Neural progenitor cell (in vitro differentiated cells): Measurements from ENCODE around the gene P3H4. TPM values are rescaled to one million over a fixed set of nuclear protein-coding genes. Genes with fewer than 3 reads are reported as not detected.
A peak's percentile ranks its signal among the peaks of the same experiment; 100 is the strongest.

Source experiments
- DNase-seq: peaks from one replicate; pipeline ENCODE4 v3.0.0-alpha.2; 2016; ENCODE audit warnings: low spot score
- H2AFZ ChIP-seq: fragments of 200-600 bp; sonication (generic); replicated peaks from 2 replicates; pipeline ENCODE4 v1.6.1; 2016; ENCODE audit warnings: antibody characterized with exemption
- H3F3A ChIP-seq: fragments of 200-600 bp; sonication (generic); 2 replicates; pipeline ENCODE4 v1.6.1; 2016; ENCODE audit warnings: antibody characterized with exemption, low read depth
- H3K27ac ChIP-seq: fragments of 200-600 bp; sonication (generic); 2 replicates; pipeline ENCODE4 v1.5.1; 2016; ENCODE audit warnings: mild to moderate bottlenecking
- H3K27me3 ChIP-seq: fragments of 200-600 bp; sonication (generic); 2 replicates; pipeline ENCODE4 v1.6.1; 2016; ENCODE audit warnings: mild to moderate bottlenecking, moderate library complexity
- H3K36me3 ChIP-seq: fragments of 200-600 bp; sonication (generic); 2 replicates; pipeline ENCODE4 v1.5.1; 2016
- H3K4me1 ChIP-seq: fragments of 200-600 bp; sonication (generic); 2 replicates; pipeline ENCODE4 v1.6.1; 2016; ENCODE audit warnings: mixed run types
- H3K4me2 ChIP-seq: fragments of 200-600 bp; sonication (generic); 2 replicates; pipeline ENCODE4 v1.6.1; 2016
- H3K4me3 ChIP-seq: fragments of 200-600 bp; sonication (generic); 2 replicates; pipeline ENCODE4 v1.5.1; 2016
- H3K79me2 ChIP-seq: fragments of 200-600 bp; sonication (generic); 2 replicates; pipeline ENCODE4 v1.6.1; 2016; ENCODE audit warnings: low read depth
- H3K9ac ChIP-seq: fragments of 200-600 bp; sonication (generic); 2 replicates; pipeline ENCODE4 v1.6.1; 2016
- H3K9me3 ChIP-seq: fragments of 200-600 bp; sonication (generic); 2 replicates; pipeline ENCODE4 v1.5.1; 2016; ENCODE audit warnings: low read depth
- H4K20me1 ChIP-seq: fragments of 200-600 bp; sonication (generic); 2 replicates; pipeline ENCODE4 v1.6.1; 2016; ENCODE audit warnings: low read depth
- H3K27ac Mint-ChIP-seq: 3 replicates; pipeline ENCODE4 v1.8.0; 2021; ENCODE audit warnings: mixed read lengths
- H3K27me3 Mint-ChIP-seq: 2 replicates; pipeline ENCODE4 v1.8.0; 2022; ENCODE audit warnings: low read depth, mild to moderate bottlenecking, inconsistent platforms, moderate library complexity, mixed read lengths; ENCODE audit not compliant: insufficient read depth
- H3K36me3 Mint-ChIP-seq: 3 replicates; pipeline ENCODE4 v1.8.0; 2021; ENCODE audit warnings: mixed read lengths
- H3K4me1 Mint-ChIP-seq: 3 replicates; pipeline ENCODE4 v1.8.0; 2021; ENCODE audit warnings: mixed read lengths
- H3K4me3 Mint-ChIP-seq: 3 replicates; pipeline ENCODE4 v1.8.0; 2021; ENCODE audit warnings: mild to moderate bottlenecking, moderate library complexity, mixed read lengths
- H3K9me3 Mint-ChIP-seq: 3 replicates; pipeline ENCODE4 v1.8.0; 2020; ENCODE audit warnings: mixed read lengths
- CTCF ChIP-seq: fragments of 200-600 bp; sonication (generic); IDR thresholded peaks from 2 replicates; pipeline ENCODE4 v1.5.1; 2017; ENCODE audit warnings: antibody characterized with exemption, mild to moderate bottlenecking
- EZH2 ChIP-seq: fragments of 200-600 bp; sonication (generic); IDR thresholded peaks from 2 replicates; pipeline ENCODE4 v1.6.1; 2017; ENCODE audit warnings: antibody characterized with exemption, mild to moderate bottlenecking, moderate library complexity
- EZH2phosphoT487 ChIP-seq: fragments of 200-600 bp; sonication (generic); IDR thresholded peaks from 2 replicates; pipeline ENCODE4 v1.6.1; 2017; ENCODE audit warnings: antibody characterized with exemption
- total RNA-seq: library from RNA; depleted of rRNA; stranded (reverse); fragments of >200 nt; gene quantifications from 2 replicates; pipeline ENCODE4 v1.2.3, GENCODE V29; 2015; ENCODE audit warnings: low replicate concordance

P3H4 gene
- total RNA-seq, 1 donor from 2014 or later = 18.7 TPM

- Histone ChIP-seq H3K79me2 (peaks cover 68% of the 10 kb centered on the region), H4K20me1 (peaks cover 13% of the 10 kb centered on the region), H3K4me3 (peak within 1 kb of the TSS; percentile 85), H2AFZ (peak within 1 kb of the TSS; percentile 98), H3K4me2 (peak within 1 kb of the TSS; percentile 97), H3K36me3 (no peaks in the 10 kb centered on the region), H3K27me3 (no peaks in the 10 kb centered on the region), H3K4me1 (peaks cover 24% of the 10 kb centered on the region), H3F3A (peaks cover 20% of the 10 kb centered on the region), H3K9me3 (no peaks in the 10 kb centered on the region), H3K27ac (peak within 1 kb of the TSS; percentile 26), H3K9ac (peak within 1 kb of the TSS; percentile 72)
- Mint-ChIP-seq H3K4me1 (peaks cover 28% of the 10 kb centered on the region), H3K36me3 (peaks cover 22% of the 10 kb centered on the region), H3K9me3 (no peaks in the 10 kb centered on the region), H3K4me3 (peak within 1 kb of the TSS; percentile 95), H3K27ac (peak within 1 kb of the TSS; percentile 97), H3K27me3 (peaks cover 9% of the 10 kb centered on the region)
- peak; percentile 95 for DNase-seq
- TF ChIP-seq CTCF (no peak), EZH2phosphoT487 (peak; percentile 24)
Measured at GRCh38 chr17:41812381-41813151, 817 bp upstream of the P3H4 start, which contains the start of gene FKBP10. Gene FKBP10, plus strand, starts transcription at chr17:41813004. Its CDS starts 31 bp downstream, at chr17:41813035.

GRCh38 chr17:41810659-41811548, 845 bp downstream of the P3H4 start:
- Mint-ChIP-seq H3K9me3 (no peaks in the 10 kb centered on the region), H3K27me3 (peaks cover 9% of the 10 kb centered on the region), H3K36me3 (peaks cover 16% of the 10 kb centered on the region), H3K27ac (peak overlapping the region; percentile 87), H3K4me1 (peaks cover 26% of the 10 kb centered on the region), H3K4me3 (peak overlapping the region; percentile 84)
- Histone ChIP-seq H3K79me2 (peaks cover 54% of the 10 kb centered on the region), H3K9me3 (no peaks in the 10 kb centered on the region), H3K4me3 (peak overlapping the region; percentile 85), H3K4me2 (peak overlapping the region; percentile 97), H3K9ac (no peak overlapping the region), H3K27me3 (no peaks in the 10 kb centered on the region), H3K4me1 (peaks cover 24% of the 10 kb centered on the region), H4K20me1 (peaks cover 13% of the 10 kb centered on the region), H3K36me3 (no peaks in the 10 kb centered on the region), H3F3A (peaks cover 20% of the 10 kb centered on the region), H3K27ac (no peak overlapping the region), H2AFZ (peak overlapping the region; percentile 98)
- no peak for TF ChIP-seq CTCF
- TF ChIP-seq EZH2 = no peak
- no peak for TF ChIP-seq EZH2phosphoT487
- peak; percentile 55 for DNase-seq

GRCh38 chr17:41806685-41807445, 4.9 kb downstream of the P3H4 start:
- Histone ChIP-seq H3K9me3 (no peaks in the 10 kb centered on the region), H3K4me3 (no peak overlapping the region), H3K36me3 (no peaks in the 10 kb centered on the region), H2AFZ (no peak overlapping the region), H3K27me3 (no peaks in the 10 kb centered on the region), H3F3A (peaks cover 8% of the 10 kb centered on the region), H4K20me1 (peaks cover 13% of the 10 kb centered on the region), H3K79me2 (peaks cover 24% of the 10 kb centered on the region), H3K4me1 (peaks cover 12% of the 10 kb centered on the region), H3K4me2 (no peak overlapping the region), H3K9ac (no peak overlapping the region), H3K27ac (no peak overlapping the region)
- peaks cover 6% of the 10 kb centered on the region for H3K27me3 Mint-ChIP-seq
- H3K9me3 Mint-ChIP-seq = no peaks in the 10 kb centered on the region
- DNase-seq = no peak
- no peak for TF ChIP-seq EZH2
- TF ChIP-seq EZH2phosphoT487 = no peak
- TF ChIP-seq CTCF = no peak
- no peak overlapping the region for H3K4me3 Mint-ChIP-seq
- peaks cover 19% of the 10 kb centered on the region for H3K36me3 Mint-ChIP-seq
- H3K4me1 Mint-ChIP-seq = peaks cover 12% of the 10 kb centered on the region
- H3K27ac Mint-ChIP-seq = no peak overlapping the region
